Measurements from ENCODE around the gene RHBDF2.

DNA sequence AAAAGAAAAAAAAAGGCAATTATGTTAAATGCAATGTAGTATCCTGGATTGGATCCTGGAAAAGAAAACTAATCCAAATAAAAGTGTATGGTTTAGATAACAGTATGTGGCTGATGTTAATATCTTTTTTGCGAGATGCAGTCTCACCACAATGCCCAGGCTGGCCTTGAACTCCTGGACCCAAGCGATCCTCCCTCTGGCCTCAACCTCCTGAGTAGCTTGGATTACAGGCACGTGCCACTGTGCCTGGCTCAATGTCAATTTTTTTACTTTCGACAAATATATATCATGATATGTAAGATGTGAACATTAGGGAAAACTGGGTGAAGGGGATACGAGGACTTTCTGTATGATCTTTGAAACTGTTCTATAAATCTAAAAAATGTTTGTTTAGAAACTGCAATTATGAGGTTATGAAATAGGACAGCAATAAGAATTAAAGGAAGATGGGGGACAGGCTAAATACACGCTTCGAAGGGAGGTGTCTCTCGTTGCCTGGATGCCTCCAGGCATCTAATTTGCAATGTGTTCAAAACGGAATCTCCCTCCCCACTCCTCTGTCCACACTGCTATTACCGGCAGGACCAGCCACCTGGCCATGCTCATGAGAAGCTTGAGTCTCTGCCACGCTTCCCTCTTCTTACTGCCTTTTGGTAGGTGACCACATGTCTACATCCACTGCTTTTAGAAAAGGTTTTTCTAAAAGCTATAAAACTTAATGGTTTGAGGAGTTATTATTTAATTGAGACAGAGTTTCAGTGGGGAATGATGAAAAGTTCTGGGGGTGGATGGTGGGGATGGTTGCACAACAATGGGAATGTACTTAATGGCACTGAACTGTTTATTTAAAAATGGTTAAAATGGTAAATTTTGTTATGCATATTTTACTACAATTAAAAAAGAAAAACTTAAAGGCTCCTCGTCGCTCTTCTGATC, 63.5 kb downstream of the RHBDF2 start:
- TF ChIP-seq EZH2phosphoT487 (IDR thresholded peaks at IDR 0.05; ENCODE audit: low read depth, severe bottlenecking, unreplicated experiment) (no peak), CTCF (IDR thresholded peaks at IDR 0.05; ENCODE audit: poor library complexity) (no peak)
